Measurements from ENCODE around the gene BNC1. TPM values are rescaled to one million over a fixed set of nuclear protein-coding genes. Genes with fewer than 3 reads are reported as not detected.

The BNC1 gene
- total and polyA plus RNA-seq, 4 donors = 0.07 to 0.17 (median 0.14) TPM; not detected in 1

GRCh38 chr15:83282776-83283137, 1.7 kb downstream of the BNC1 start:
- Histone ChIP-seq H3K36me3 (ENCODE audit: control insufficient read depth in 4 of 4, insufficient read depth in 3 of 4, low read depth in 1 of 4, low read length in 3 of 4) (no peaks in the 10 kb centered on the region), H3K4me1 (ENCODE audit: control insufficient read depth in 4 of 4, insufficient read depth in 4 of 4, low read length in 3 of 4) (peaks cover 0 to 8% (median 4%) of the 10 kb centered on the region in 4 donors), H3K9ac (ENCODE audit: low read depth in 1 of 2, low read length in 2 of 2) (no peak overlapping the region), H3K9me3 (ENCODE audit: control insufficient read depth in 4 of 4, low read length in 3 of 4) (no peaks in the 10 kb centered on the region), H3K4me3 (ENCODE audit: low read depth in 1 of 3, low read length in 3 of 3) (peak overlapping the region in 1 of 3 donors; percentile 39), H3K27ac (ENCODE audit: low read depth in 1 of 2, low read length in 2 of 2) (no peak overlapping the region), H3K27me3 (ENCODE audit: control insufficient read depth in 4 of 4, insufficient read depth in 4 of 4, low read length in 3 of 4) (peaks cover 0 to 25% (median 4%) of the 10 kb centered on the region in 4 donors)
- 18% methylated on average over 10 of the region's 10 CpGs for WGBS
- no peak for DNase-seq (ENCODE audit: low spot score)
- TF ChIP-seq HNF4A (conservative IDR thresholded peaks at IDR 0.05) (no peak), YY1 (IDR thresholded peaks at IDR 0.05) (no peak), REST (IDR thresholded peaks at IDR 0.05) (no peak), ZBTB33 (IDR thresholded peaks at IDR 0.05) (no peak), FOXA2 (IDR thresholded peaks at IDR 0.05) (no peak), MAX (IDR thresholded peaks at IDR 0.05) (no peak), SP1 (IDR thresholded peaks at IDR 0.05) (no peak), RXRA (IDR thresholded peaks at IDR 0.05) (no peak), ATF3 (IDR thresholded peaks at IDR 0.05) (no peak), NR2F2 (IDR thresholded peaks at IDR 0.05) (no peak), HNF4G (IDR thresholded peaks at IDR 0.05) (no peak), GABPA (IDR thresholded peaks at IDR 0.05 in 1 of 2, conservative IDR thresholded peaks at IDR 0.05 in 1 of 2) (no peak), FOXA1 (IDR thresholded peaks at IDR 0.05) (no peak), CTCF (IDR thresholded peaks at IDR 0.05; ENCODE audit: low read depth, low read length, missing input control) (no peak), EGR1 (IDR thresholded peaks at IDR 0.05; ENCODE audit: low read depth in 2 of 2) (no peak), TAF1 (conservative IDR thresholded peaks at IDR 0.05) (no peak), RAD21 (IDR thresholded peaks at IDR 0.05) (no peak), JUND (IDR thresholded peaks at IDR 0.05) (no peak)
